ENCODE results near the gene VPS35. TPM values are rescaled to one million over a fixed set of nuclear protein-coding genes. Genes with fewer than 3 reads are reported as not detected.

VPS35 gene
- total and polyA plus RNA-seq, 2 of the 13 experiments (the other 11 are each of a cell fraction or from before 2014, with no cell fraction given), result 30.7 to 136 TPM

DNA sequence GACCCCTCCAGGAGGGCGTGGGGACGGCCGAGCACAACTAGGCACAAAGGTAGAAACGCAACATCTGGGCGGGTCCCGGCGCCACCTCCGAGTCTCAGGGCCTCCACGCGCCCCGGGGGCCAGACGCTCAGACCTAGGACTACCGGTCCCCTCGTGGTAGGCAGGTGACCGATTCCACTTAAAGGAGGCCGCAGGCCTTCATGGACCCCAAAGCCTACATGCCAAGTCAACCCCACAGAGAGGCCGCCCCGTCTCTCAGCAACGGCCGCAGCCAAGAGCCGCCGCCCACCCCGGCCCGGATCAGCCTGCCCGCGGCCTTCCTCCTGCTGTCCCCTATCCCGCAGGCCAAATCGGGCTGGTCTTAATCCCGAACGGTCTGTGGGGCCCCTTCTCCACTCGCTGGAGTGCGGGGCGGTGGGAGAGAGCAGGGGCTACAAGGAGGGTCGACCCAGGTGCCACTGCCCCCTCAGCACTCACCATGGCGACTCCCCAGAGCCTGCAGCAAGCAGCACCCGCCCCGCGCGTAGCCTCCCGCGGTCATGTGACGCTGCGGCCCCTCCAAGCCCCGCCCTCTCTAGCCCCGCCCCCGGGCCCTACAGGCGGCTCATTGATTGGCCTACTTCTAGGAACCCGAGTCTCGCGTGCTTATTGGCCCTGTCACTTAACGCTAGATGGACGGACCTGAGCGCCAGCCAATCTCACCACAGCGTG, at the start of gene VPS35 (continued):
- TF ChIP-seq, protein P1, sequence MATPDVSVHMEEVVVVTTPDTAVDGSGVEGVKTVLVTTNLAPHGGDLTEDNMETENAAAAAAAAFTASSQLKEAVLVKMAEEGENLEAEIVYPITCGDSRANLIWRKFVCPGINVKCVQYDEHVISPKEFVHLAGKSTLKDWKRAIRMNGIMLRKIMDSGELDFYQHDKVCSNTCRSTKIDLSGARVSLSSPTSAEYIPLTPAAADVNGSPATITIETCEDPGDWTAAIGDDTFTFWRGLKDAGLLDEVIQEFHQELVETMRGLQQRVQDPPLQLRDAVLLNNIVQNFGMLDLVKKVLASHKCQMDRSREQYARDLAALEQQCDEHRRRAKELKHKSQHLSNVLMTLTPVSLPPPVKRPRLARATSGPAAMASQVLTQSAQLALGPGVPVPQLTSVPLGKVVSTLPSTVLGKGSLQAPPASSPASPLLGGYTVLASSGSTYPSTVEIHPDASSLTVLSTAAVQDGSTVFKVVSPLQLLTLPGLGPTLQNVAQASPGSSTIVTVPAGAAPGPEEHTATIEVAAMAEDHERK (CRISPR knock-in tag; IDR thresholded peaks at IDR 0.05; ENCODE audit: low read depth), result no peak
- TF ChIP-seq ZNF749 (CRISPR knock-in tag; IDR thresholded peaks at IDR 0.05; ENCODE audit: borderline replicate concordance), result 0 out of 2 replicates have a peak, but pooled peaks have one; percentile 69
- TF ChIP-seq, protein P2, sequence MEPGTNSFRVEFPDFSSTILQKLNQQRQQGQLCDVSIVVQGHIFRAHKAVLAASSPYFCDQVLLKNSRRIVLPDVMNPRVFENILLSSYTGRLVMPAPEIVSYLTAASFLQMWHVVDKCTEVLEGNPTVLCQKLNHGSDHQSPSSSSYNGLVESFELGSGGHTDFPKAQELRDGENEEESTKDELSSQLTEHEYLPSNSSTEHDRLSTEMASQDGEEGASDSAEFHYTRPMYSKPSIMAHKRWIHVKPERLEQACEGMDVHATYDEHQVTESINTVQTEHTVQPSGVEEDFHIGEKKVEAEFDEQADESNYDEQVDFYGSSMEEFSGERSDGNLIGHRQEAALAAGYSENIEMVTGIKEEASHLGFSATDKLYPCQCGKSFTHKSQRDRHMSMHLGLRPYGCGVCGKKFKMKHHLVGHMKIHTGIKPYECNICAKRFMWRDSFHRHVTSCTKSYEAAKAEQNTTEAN (CRISPR knock-in tag; conservative IDR thresholded peaks at IDR 0.05), result peak; percentile 70; the same call in 1 of the 2 replicates
- TF ChIP-seq ZBTB21 (CRISPR knock-in tag; IDR thresholded peaks at IDR 0.05), result no peak
- no peak for TF ChIP-seq PAX8 (CRISPR knock-in tag; IDR thresholded peaks at IDR 0.05; ENCODE audit: borderline replicate concordance)
- peak; percentile 92; the same call in 1 of the 2 replicates for TF ChIP-seq KLF15 (CRISPR knock-in tag; IDR thresholded peaks at IDR 0.05; ENCODE audit: borderline replicate concordance)
- TF ChIP-seq, protein P3, sequence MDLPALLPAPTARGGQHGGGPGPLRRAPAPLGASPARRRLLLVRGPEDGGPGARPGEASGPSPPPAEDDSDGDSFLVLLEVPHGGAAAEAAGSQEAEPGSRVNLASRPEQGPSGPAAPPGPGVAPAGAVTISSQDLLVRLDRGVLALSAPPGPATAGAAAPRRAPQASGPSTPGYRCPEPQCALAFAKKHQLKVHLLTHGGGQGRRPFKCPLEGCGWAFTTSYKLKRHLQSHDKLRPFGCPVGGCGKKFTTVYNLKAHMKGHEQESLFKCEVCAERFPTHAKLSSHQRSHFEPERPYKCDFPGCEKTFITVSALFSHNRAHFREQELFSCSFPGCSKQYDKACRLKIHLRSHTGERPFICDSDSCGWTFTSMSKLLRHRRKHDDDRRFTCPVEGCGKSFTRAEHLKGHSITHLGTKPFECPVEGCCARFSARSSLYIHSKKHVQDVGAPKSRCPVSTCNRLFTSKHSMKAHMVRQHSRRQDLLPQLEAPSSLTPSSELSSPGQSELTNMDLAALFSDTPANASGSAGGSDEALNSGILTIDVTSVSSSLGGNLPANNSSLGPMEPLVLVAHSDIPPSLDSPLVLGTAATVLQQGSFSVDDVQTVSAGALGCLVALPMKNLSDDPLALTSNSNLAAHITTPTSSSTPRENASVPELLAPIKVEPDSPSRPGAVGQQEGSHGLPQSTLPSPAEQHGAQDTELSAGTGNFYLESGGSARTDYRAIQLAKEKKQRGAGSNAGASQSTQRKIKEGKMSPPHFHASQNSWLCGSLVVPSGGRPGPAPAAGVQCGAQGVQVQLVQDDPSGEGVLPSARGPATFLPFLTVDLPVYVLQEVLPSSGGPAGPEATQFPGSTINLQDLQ (CRISPR knock-in tag; IDR thresholded peaks at IDR 0.05), result peak; percentile 71
- 0 out of 2 replicates have a peak, but pooled peaks have one; percentile 24 for TF ChIP-seq ZNF12 (CRISPR knock-in tag; IDR thresholded peaks at IDR 0.05)
- TF ChIP-seq ZIK1 (CRISPR knock-in tag; IDR thresholded peaks at IDR 0.05; ENCODE audit: borderline replicate concordance, low read depth), result no peak
- peak; percentile 41 for TF ChIP-seq ZNF629 (CRISPR knock-in tag; conservative IDR thresholded peaks at IDR 0.05)
- TF ChIP-seq CBX1 (IDR thresholded peaks at IDR 0.05; ENCODE audit: low read depth), result peak; percentile 10
- TF ChIP-seq, protein P4, sequence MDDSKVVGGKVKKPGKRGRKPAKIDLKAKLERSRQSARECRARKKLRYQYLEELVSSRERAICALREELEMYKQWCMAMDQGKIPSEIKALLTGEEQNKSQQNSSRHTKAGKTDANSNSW (CRISPR knock-in tag; IDR thresholded peaks at IDR 0.05; ENCODE audit: borderline replicate concordance), result no peak; the same call in 1 of the 2 replicates
- TF ChIP-seq CBX5 (CRISPR knock-in tag; IDR thresholded peaks at IDR 0.05; ENCODE audit: borderline replicate concordance), result no peak
- TF ChIP-seq, protein P5, sequence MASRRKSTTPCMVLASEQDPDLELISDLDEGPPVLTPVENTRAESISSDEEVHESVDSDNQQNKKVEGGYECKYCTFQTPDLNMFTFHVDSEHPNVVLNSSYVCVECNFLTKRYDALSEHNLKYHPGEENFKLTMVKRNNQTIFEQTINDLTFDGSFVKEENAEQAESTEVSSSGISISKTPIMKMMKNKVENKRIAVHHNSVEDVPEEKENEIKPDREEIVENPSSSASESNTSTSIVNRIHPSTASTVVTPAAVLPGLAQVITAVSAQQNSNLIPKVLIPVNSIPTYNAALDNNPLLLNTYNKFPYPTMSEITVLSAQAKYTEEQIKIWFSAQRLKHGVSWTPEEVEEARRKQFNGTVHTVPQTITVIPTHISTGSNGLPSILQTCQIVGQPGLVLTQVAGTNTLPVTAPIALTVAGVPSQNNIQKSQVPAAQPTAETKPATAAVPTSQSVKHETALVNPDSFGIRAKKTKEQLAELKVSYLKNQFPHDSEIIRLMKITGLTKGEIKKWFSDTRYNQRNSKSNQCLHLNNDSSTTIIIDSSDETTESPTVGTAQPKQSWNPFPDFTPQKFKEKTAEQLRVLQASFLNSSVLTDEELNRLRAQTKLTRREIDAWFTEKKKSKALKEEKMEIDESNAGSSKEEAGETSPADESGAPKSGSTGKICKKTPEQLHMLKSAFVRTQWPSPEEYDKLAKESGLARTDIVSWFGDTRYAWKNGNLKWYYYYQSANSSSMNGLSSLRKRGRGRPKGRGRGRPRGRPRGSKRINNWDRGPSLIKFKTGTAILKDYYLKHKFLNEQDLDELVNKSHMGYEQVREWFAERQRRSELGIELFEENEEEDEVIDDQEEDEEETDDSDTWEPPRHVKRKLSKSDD (CRISPR knock-in tag; IDR thresholded peaks at IDR 0.05; ENCODE audit: low read depth), result no peak
- TF ChIP-seq, protein P6, sequence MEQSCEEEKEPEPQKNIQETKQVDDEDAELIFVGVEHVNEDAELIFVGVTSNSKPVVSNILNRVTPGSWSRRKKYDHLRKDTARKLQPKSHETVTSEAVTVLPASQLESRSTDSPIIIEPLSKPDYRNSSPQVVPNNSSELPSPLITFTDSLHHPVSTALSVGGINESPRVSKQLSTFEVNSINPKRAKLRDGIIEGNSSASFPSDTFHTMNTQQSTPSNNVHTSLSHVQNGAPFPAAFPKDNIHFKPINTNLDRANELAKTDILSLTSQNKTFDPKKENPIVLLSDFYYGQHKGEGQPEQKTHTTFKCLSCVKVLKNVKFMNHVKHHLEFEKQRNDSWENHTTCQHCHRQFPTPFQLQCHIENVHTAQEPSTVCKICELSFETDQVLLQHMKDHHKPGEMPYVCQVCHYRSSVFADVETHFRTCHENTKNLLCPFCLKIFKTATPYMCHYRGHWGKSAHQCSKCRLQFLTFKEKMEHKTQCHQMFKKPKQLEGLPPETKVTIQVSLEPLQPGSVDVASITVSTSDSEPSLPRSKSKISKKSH (CRISPR knock-in tag; IDR thresholded peaks at IDR 0.05; ENCODE audit: borderline replicate concordance), result 0 out of 2 replicates have a peak, but pooled peaks have one; percentile 42
